Fibroblast of villous mesenchyme (primary cell): ENCODE measurements around the gene CCDC33. TPM values are rescaled to one million over a fixed set of nuclear protein-coding genes. Genes with fewer than 3 reads are reported as not detected.

Source experiments
- DNase-seq: peaks from one replicate; pipeline ENCODE4 v3.0.0-alpha.2; 2010; ENCODE audit warnings: low read depth
- H3K4me3 ChIP-seq: 2 replicates; pipeline ENCODE4 v1.5.1; 2011; ENCODE audit warnings: low read depth, mild to moderate bottlenecking, low read length
- CTCF ChIP-seq: IDR thresholded peaks from 2 replicates; pipeline ENCODE4 v1.5.1; 2012; ENCODE audit warnings: low read depth, mild to moderate bottlenecking, low read length; ENCODE audit not compliant: insufficient read depth
- total RNA-seq: library from RNA; depleted of rRNA; stranded (reverse); fragments of >200 nt; gene quantifications from 2 replicates; pipeline ENCODE4 v1.2.3, GENCODE V29; 2012

CCDC33 gene
- total RNA-seq, 1 donor, result 0.86 TPM

DNA sequence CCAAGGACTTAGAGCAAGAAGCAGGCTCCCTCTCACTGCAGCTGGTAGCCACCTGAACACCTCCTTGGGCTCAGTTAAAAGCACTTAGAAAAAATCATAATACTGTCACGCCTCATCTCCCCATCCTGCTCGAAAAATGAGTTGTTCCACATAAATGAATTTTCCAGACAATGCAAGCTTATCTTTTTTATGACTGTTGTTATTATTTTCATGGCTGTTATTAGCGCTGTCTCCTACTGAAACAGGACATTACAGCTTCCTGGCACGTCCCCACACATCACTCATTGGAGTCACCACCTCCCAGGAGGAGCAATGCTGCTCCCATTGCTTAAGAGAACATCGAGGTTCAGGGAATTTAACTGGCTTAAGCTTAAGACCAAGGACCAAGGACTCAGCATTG lies 26.5 kb downstream of the CCDC33 start:
- no peak for TF ChIP-seq CTCF
- no peak for DNase-seq

DNA sequence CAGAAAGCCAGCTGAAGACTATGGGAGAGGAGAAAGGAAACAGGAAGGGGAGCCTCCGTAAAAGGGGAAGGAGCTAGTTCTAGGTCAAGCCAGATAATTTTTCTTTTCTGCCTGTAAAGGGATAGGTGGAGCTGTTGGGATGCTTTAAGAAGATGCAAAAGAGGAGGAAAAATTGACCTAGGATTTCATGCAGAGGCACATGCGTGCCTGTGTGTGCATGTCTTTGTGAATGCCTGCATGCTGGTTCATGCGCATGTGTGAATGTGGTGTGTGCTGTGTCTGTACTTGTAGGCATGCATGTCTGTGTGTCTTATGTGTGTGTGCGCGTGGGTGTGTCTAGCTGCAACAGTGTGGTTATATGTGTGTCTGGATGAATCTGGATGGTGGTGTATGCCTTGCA lies 27.3 kb downstream of the CCDC33 start:
- DNase-seq, result no peak
- no peak overlapping the region for H3K4me3 ChIP-seq
- TF ChIP-seq CTCF, result no peak

More for the DNA sequence above, 26.5 kb downstream of the CCDC33 start:
- H3K4me3 ChIP-seq, result no peak overlapping the region

GRCh38 chr15:74264081-74264501 lies 28.0 kb downstream of the CCDC33 start:
- H3K4me3 ChIP-seq, result no peak overlapping the region
- DNase-seq, result no peak
- no peak for TF ChIP-seq CTCF

DNA sequence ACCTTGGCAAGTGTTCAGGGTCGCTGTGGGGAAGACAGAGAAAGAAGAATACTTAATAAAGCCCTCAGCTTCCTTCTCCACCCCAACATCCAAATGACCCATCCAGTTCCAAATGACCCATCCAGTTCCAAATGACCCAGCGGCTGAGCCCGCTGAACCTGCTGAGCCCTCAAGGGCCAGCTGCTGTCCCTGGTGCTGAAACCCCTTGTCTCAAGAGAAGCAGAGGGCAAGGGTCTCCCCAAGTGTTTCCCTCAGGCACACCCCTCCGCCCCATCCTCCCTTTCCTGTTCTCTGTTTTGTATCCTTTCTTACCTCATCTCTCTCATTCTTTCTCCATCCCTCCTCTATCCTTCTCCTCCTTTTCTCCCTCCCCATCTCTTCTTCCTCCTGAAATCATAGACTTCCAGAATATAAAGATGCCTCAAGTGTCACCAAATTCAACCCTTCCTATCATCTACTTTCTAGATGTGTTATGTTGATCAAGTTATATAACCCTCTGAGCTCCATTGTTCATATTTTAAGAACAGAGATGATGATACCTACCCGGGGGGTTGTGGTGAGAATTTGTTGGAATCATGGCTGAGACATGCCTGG lies 29.0 kb downstream of the CCDC33 start:
- peak; percentile 49 for DNase-seq
- no peak overlapping the region for H3K4me3 ChIP-seq
- TF ChIP-seq CTCF, result no peak

GRCh38 chr15:74268020-74268419 lies 31.9 kb downstream of the CCDC33 start:
- no peak overlapping the region for H3K4me3 ChIP-seq
- DNase-seq, result no peak
- no peak for TF ChIP-seq CTCF

DNA sequence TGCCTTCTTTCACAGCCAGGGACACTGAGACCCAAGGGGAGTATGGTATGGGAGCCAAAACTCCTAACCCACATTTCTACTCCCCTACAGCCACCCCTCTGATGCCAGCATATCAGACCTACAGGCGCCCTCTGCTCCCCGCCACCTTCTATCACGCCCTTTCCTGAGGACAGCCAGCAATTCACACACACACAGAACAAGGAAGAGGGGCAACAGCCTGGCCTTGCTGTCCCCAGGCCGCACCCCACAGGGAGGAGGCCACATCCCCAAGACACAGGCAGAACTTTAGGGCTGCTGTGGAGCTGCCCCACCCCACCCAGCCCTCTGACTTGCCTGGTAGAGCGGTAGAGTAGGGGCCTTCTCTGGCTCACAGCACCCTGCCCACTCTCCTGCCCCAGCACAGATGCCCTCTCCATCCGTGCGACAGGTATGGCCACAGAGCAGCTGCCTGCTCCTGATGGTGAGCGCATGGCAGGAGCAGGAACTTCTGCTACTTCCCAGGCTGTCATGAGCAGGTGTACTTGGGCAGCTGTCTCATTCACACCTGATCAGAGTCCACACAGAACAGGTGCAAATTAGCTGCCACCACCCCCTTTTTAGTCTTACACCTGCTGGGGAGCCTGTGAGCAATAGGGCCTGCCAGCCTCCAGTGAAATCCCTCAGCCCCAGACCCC lies 33.4 kb downstream of the CCDC33 start:
- TF ChIP-seq CTCF, result no peak
- no peak for DNase-seq
- H3K4me3 ChIP-seq, result no peak overlapping the region
